Vagina (tissue), 2 donors: Measurements from ENCODE around the gene DLX2.

Experiments
- POLR2A ChIP-seq, 2 donors: fragments of 450-650 bp; IDR thresholded peaks; one replicate each; pipeline ENCODE4 v1.6.1; 2017; ENCODE audit warnings: antibody characterized with exemption in 2 of 2, mild to moderate bottlenecking in 2 of 2, moderate library complexity in 2 of 2
- TF ChIP-seq, protein P1 (sequence below), 3 experiments: fragments of 450-650 bp in 2 of 3; fragments of 200-600 bp in 1 of 3; sonication (generic) in 1 of 3; IDR thresholded peaks; one replicate each; pipeline ENCODE4 v1.5.1; 2017 to 2019; ENCODE audit warnings: antibody characterized with exemption in 3 of 3, mild to moderate bottlenecking in 2 of 3, moderate library complexity in 2 of 3

DNA sequence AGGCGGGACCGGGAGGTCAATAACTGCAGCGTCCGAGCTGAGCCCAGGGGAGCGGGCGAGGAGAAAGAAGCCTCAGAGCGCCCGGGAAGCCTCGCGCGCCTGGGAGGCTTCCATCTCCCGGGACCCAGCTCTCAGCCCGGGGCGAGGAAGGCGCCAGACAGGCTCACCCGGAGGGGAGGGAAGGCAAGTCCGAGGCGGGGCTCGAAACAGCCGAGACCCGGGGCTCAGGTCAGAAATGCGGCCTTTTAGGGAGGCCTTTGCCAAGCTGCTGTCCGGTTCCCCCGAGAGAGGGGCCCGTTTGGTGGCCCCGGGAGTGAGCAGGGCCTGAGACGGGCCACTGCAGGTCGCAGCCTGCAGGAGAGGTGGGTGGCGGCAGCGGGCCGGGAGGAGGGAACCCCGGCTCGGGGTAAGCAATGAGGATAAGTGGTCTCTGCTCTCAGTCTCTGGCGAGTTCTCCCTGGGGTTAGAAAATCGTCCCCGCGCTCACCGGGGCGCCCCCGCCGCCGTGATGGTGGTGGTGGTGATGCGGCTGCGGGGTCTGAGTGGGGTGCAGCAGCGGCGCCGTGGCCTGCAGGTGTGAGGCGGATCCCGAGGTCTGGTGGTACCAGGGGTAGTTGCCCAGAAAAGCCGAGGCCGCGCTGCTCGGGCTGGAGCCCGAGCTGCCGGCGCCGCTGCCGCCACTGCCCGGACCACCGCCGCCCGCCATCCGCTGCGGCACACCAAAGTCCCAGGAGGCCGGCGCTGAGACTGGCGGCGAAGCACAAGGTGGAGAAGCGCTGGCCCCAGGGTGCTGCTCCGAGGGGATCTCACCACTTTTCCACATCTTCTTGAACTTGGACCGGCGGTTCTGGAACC lies 2.4 kb downstream of the DLX2 start:
- no peak for TF ChIP-seq POLR2A (IDR thresholded peaks at IDR 0.05)
- TF ChIP-seq, protein P1, sequence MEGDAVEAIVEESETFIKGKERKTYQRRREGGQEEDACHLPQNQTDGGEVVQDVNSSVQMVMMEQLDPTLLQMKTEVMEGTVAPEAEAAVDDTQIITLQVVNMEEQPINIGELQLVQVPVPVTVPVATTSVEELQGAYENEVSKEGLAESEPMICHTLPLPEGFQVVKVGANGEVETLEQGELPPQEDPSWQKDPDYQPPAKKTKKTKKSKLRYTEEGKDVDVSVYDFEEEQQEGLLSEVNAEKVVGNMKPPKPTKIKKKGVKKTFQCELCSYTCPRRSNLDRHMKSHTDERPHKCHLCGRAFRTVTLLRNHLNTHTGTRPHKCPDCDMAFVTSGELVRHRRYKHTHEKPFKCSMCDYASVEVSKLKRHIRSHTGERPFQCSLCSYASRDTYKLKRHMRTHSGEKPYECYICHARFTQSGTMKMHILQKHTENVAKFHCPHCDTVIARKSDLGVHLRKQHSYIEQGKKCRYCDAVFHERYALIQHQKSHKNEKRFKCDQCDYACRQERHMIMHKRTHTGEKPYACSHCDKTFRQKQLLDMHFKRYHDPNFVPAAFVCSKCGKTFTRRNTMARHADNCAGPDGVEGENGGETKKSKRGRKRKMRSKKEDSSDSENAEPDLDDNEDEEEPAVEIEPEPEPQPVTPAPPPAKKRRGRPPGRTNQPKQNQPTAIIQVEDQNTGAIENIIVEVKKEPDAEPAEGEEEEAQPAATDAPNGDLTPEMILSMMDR (IDR thresholded peaks at IDR 0.05), result no peak
